Activated T-helper 17 cell treated with anti-CD3 and anti-CD28 coated beads, Interleukin-2, amount 50 U/mL, for 72 hours (primary cell): ENCODE data around the gene LRRFIP1. TPM values are rescaled to one million over a fixed set of nuclear protein-coding genes. Genes with fewer than 3 reads are reported as not detected.

Experiments
- ATAC-seq: fragments of 150-1000 bp; cut with Tn5 transposase; replicated peaks from 2 replicates; pipeline ENCODE4 v1.10.0; 2021; ENCODE audit warnings: mild to moderate bottlenecking, moderate library complexity
- H3K27ac Mint-ChIP-seq: one replicate; pipeline ENCODE4 v1.8.0; 2022; ENCODE audit warnings: mixed read lengths
- H3K27me3 Mint-ChIP-seq: one replicate; pipeline ENCODE4 v1.8.0; 2022; ENCODE audit warnings: mixed read lengths
- H3K36me3 Mint-ChIP-seq: one replicate; pipeline ENCODE4 v1.8.0; 2022; ENCODE audit warnings: low read depth, mild to moderate bottlenecking, mixed read lengths
- H3K4me1 Mint-ChIP-seq: one replicate; pipeline ENCODE4 v1.8.0; 2022; ENCODE audit warnings: mixed read lengths
- H3K4me3 Mint-ChIP-seq: one replicate; pipeline ENCODE4 v1.8.0; 2022; ENCODE audit warnings: mild to moderate bottlenecking, mixed read lengths
- H3K9me3 Mint-ChIP-seq: one replicate; pipeline ENCODE4 v1.8.0; 2022; ENCODE audit warnings: mixed read lengths
- total RNA-seq, 2 donors: library from RNA; stranded (reverse); gene quantifications; one replicate each; pipeline ENCODE4 v1.2.3, GENCODE V29; 2022

LRRFIP1 gene
- total RNA-seq, 2 donors from 2014 or later = 271 to 319 TPM

DNA sequence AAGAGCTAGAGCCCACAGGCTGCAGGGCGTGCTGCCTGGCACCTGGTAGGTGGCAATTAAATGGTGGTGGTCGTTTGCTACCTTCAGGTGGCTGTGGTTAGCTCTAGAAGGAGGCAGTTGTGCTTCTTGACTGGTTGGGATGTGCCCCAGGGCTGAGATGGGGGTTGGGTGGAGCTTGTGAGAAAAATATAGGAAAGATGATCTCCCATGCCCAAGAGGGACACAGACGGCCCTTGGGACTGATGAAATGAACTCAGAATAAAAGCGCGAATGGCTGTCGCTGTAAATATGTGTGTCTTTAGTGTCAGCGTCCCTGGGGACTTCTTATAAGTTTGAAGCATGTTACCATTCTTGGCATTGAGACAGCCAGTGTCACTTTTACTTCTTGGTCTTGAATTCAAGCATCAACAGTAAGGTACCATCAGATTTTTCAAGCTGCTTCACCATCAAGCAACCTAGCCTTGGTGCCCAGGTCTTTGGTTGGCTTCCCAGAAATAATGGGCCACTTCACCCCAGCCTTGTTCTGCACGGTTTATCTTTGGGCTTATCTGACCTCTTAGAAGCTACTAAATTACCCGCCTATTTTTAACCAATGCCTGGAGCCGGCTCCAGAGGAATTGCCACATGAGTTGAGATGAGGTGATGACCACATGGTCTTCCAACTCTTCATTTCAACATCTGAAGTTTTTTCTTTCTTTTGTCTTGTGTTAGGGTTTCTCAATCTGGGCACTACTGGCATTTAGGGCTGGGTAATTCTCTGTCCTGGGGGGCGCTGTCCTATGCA lies 11.9 kb downstream of the LRRFIP1 start:
- peaks cover 4% of the 10 kb centered on the region for H3K27me3 Mint-ChIP-seq
- no peak overlapping the region for H3K27ac Mint-ChIP-seq
- H3K9me3 Mint-ChIP-seq = no peaks in the 10 kb centered on the region
- H3K36me3 Mint-ChIP-seq = no peaks in the 10 kb centered on the region
- no peak overlapping the region for H3K4me3 Mint-ChIP-seq
- H3K4me1 Mint-ChIP-seq = no peaks in the 10 kb centered on the region
- no peak for ATAC-seq

DNA sequence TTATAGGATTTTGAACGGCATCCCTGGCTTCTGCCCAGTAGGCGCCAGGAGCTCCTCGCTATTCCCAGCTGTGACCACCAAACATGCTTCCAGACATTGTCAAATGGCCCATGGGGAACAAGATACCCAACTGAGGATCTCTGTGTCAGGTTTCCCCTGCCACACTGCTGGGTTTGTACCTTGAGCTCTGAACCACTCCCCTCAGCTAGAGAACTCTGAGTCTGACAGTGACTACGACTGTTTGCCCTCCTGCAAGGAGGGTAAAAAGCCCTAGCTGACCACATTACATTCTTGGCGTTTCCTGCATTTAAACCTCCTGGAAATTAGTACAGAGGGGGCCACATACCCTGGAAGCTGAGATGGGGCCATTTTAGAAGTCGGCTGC lies 12.4 kb downstream of the LRRFIP1 start:
- no peak overlapping the region for H3K4me3 Mint-ChIP-seq
- no peaks in the 10 kb centered on the region for H3K4me1 Mint-ChIP-seq
- H3K27me3 Mint-ChIP-seq = peaks cover 2% of the 10 kb centered on the region
- no peak for ATAC-seq
- no peaks in the 10 kb centered on the region for H3K36me3 Mint-ChIP-seq
- no peak overlapping the region for H3K27ac Mint-ChIP-seq
- no peaks in the 10 kb centered on the region for H3K9me3 Mint-ChIP-seq

- Mint-ChIP-seq H3K9me3 (no peaks in the 10 kb centered on the region), H3K4me1 (peaks cover 3% of the 10 kb centered on the region), H3K27ac (peak overlapping the region; percentile 37), H3K27me3 (no peaks in the 10 kb centered on the region), H3K4me3 (no peak overlapping the region), H3K36me3 (no peaks in the 10 kb centered on the region)
- ATAC-seq = no peak
Observed at GRCh38 chr2:237640493-237640998, 13.2 kb downstream of the LRRFIP1 start.

DNA sequence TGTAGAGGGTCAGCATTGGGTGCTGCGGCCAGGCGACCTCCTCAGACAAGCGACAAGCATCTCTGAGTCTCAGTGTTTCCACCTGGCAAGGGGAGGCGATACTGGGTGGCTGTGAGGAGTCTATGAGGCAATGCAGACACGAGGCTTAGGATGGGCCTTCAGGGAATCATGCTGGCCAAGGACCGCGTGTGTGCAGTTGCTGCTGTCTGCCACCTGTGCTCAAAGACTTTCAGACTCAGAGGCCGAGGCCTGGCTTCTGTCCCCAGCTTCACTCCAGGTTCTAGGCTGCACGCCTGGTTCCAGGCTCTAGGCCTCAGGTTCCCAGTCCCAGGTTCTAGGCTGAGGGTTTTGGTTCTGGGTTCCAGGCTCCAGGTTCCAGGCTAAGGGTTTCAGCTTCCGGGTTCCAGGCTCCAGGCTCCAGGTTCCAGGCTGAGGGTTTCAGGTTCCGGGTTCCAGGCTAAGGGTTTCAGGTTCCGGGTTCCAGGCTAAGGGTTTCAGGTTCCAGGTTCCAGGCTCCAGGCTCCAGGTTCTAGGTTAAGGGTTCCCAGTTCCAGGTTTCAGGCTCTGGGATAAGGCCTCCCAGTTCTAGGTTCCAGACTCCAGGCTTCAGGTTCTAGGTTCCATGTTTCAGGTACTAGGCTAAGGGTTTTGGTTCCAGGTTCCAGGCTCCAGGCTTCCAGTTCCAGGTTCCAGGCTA lies 14.8 kb downstream of the LRRFIP1 start:
- H3K27ac Mint-ChIP-seq = no peak overlapping the region
- H3K4me1 Mint-ChIP-seq = peaks cover 3% of the 10 kb centered on the region
- no peak for ATAC-seq
- H3K4me3 Mint-ChIP-seq = no peak overlapping the region
- no peaks in the 10 kb centered on the region for H3K36me3 Mint-ChIP-seq
- H3K27me3 Mint-ChIP-seq = peaks cover 3% of the 10 kb centered on the region
- H3K9me3 Mint-ChIP-seq = no peaks in the 10 kb centered on the region

DNA sequence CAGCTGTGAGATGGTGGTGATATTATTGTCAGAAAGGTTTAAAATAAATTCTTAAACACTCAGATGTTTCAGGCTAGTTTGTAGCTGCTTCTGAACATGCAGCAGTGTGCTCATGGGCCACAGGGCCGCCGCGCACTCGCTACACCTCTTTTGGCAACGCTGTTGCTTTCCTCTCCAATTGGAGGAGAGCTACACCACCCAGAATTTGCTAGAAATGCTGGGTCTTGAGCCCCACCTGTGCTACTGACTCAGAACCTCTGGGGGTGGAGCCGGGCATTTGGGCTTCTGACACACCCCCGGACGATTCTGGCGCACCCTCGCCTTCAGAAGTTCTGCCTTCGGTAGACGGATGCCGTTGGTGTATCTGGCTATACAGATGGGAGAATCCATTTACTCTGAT lies 15.7 kb downstream of the LRRFIP1 start:
- H3K27ac Mint-ChIP-seq = no peak overlapping the region
- peaks cover 3% of the 10 kb centered on the region for H3K27me3 Mint-ChIP-seq
- H3K4me3 Mint-ChIP-seq = no peak overlapping the region
- no peaks in the 10 kb centered on the region for H3K36me3 Mint-ChIP-seq
- no peaks in the 10 kb centered on the region for H3K9me3 Mint-ChIP-seq
- ATAC-seq = no peak
- peaks cover 3% of the 10 kb centered on the region for H3K4me1 Mint-ChIP-seq

DNA sequence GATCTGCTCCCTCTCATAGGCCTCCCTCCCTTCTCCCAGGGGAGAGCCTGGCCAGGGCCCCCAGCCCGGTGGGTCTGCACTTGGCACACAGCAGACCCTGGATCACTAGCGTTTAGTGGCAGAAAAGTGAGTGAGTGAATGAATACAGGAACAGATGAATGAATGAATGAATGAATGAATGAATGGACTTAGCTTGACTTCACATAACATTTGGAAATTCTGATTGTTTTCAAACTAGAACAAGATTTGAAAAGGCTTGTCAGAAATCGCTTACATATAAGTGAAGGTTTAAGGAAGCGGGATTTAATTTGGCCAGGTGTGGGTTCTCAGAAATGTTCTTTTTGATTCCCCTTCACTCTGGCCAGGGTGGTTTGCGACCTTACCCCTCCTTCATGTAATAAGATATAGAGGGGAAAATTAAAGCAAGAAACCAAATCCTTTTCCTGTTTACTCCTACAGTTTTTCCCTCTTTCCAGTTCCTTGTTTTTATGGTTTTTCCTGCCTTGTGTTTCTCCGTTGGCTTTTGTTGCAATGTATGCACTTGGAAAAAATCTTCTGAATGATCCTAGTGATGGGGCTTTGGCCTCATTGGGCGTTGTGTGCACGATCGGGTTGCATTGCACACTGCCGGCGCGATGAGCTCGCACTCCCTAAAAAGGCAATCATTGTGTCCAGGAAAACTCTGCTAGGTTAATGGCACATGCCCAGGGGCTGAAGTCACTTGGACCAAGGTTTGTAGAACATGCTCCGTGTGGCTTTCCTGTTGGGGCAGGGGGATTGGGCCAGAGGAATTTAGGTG lies 16.4 kb downstream of the LRRFIP1 start:
- Mint-ChIP-seq H3K4me3 (no peak overlapping the region), H3K27me3 (peaks cover 3% of the 10 kb centered on the region), H3K4me1 (peaks cover 3% of the 10 kb centered on the region), H3K36me3 (no peaks in the 10 kb centered on the region), H3K9me3 (no peaks in the 10 kb centered on the region), H3K27ac (no peak overlapping the region)
- ATAC-seq = no peak

GRCh38 chr2:237644381-237644703 lies 17.0 kb downstream of the LRRFIP1 start:
- no peak overlapping the region for H3K27ac Mint-ChIP-seq
- no peak for ATAC-seq
- H3K9me3 Mint-ChIP-seq = no peaks in the 10 kb centered on the region
- no peaks in the 10 kb centered on the region for H3K36me3 Mint-ChIP-seq
- peaks cover 3% of the 10 kb centered on the region for H3K4me1 Mint-ChIP-seq
- peaks cover 3% of the 10 kb centered on the region for H3K27me3 Mint-ChIP-seq
- no peak overlapping the region for H3K4me3 Mint-ChIP-seq

- ATAC-seq = no peak
- no peaks in the 10 kb centered on the region for H3K36me3 Mint-ChIP-seq
- no peak overlapping the region for H3K27ac Mint-ChIP-seq
- H3K27me3 Mint-ChIP-seq = peaks cover 10% of the 10 kb centered on the region
- H3K9me3 Mint-ChIP-seq = no peaks in the 10 kb centered on the region
- H3K4me3 Mint-ChIP-seq = no peak overlapping the region
- H3K4me1 Mint-ChIP-seq = peaks cover 3% of the 10 kb centered on the region
Observed at GRCh38 chr2:237645261-237645660, 17.9 kb downstream of the LRRFIP1 start.

GRCh38 chr2:237647176-237648015 lies 20.0 kb downstream of the LRRFIP1 start:
- H3K36me3 Mint-ChIP-seq = no peaks in the 10 kb centered on the region
- ATAC-seq = no peak
- H3K4me3 Mint-ChIP-seq = no peak overlapping the region
- peaks cover 15% of the 10 kb centered on the region for H3K27me3 Mint-ChIP-seq
- H3K4me1 Mint-ChIP-seq = peaks cover 3% of the 10 kb centered on the region
- H3K9me3 Mint-ChIP-seq = peaks cover 3% of the 10 kb centered on the region
- H3K27ac Mint-ChIP-seq = no peak overlapping the region

DNA sequence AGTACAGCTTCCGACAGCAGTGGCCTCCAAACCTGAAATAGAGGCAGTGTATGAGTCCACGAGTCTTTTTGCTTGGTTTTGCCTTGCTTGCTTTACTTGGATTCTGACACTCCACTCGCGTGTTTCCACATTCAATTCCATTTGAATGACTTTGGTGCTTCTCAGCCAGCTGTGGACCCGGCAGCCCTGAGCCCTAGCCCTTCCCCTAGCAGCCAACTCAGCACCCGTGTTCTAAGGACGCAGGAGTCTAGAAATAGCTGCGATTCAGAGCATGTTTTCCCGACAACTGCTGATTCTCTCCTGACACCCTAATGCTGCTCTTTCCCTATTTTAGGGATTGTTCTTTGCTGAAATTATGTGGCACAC lies 20.6 kb downstream of the LRRFIP1 start:
- H3K27me3 Mint-ChIP-seq = peaks cover 15% of the 10 kb centered on the region
- ATAC-seq = no peak
- H3K9me3 Mint-ChIP-seq = peaks cover 3% of the 10 kb centered on the region
- H3K36me3 Mint-ChIP-seq = no peaks in the 10 kb centered on the region
- H3K27ac Mint-ChIP-seq = no peak overlapping the region
- H3K4me3 Mint-ChIP-seq = no peak overlapping the region
- H3K4me1 Mint-ChIP-seq = peaks cover 3% of the 10 kb centered on the region

DNA sequence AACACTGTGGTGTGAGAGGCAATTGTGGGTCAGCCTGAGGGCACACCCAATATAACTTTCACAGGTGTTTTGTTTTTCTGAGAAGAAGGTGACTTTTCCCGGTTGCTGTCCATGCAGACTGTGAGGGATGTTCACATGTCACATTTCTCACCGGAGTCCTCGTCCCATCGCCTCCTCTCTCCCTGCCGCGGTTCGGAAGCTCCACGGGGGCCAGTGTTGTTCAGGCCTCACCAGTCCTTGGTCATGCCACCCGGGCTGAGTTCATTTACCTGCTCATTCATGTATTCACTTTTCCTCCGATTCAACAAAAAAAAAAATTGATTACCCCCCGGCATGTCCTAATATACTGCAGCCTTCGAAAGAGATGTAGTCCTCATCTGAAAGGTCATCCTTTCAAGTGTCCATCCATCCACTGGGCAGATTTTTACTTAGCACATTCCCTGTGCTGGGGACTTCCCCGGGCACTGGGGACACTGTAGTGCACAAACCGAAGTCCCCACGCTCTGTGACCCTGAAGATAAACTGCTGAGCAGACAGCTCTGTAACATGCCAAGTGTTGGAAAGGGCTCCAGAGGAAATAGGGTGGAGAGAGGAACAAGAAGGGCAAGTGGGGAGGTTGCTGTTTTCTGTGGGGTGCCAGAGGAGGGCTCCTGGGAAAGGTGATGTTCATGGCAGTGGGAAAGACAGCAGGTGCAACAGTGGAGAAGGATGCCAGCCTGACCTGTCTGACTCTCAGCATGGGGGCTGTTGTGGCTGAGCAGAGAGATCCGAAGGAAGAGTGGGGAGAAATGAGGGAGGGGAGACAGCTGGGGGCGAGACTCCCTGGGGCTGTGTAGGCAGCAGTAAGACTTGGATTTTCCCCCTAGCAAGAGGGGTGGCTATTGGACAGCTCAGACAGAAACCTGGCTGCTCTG lies 22.4 kb downstream of the LRRFIP1 start:
- no peak for ATAC-seq
- no peak overlapping the region for H3K4me3 Mint-ChIP-seq
- peaks cover 15% of the 10 kb centered on the region for H3K27me3 Mint-ChIP-seq
- peak overlapping the region; percentile 26 for H3K27ac Mint-ChIP-seq
- H3K4me1 Mint-ChIP-seq = peaks cover 3% of the 10 kb centered on the region
- peaks cover 3% of the 10 kb centered on the region for H3K9me3 Mint-ChIP-seq
- H3K36me3 Mint-ChIP-seq = no peaks in the 10 kb centered on the region

- Mint-ChIP-seq H3K27ac (peak overlapping the region; percentile 26), H3K36me3 (no peaks in the 10 kb centered on the region)
- ATAC-seq = no peak
Observed at GRCh38 chr2:237650455-237650850, 23.1 kb downstream of the LRRFIP1 start.

DNA sequence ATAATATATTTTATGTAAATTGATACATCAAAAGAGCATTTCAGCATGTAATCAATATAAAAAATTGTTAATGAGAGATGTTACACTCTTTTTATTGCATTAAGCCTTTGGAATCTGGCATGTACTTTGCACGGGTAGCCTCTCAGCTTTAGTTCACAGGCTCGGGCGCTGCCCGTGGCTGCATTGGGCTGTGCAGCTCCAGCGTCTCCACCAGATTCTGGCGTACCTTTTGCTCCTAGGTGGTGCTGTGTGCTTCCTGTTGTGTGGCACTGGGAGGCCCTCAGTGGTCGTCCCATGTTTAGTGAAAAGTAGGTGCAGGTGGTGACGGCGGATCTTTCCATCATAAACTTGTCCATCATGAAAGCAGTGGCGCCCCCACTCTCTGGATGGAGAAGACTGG lies 24.4 kb downstream of the LRRFIP1 start:
- ATAC-seq = no peak
- H3K9me3 Mint-ChIP-seq = peaks cover 3% of the 10 kb centered on the region
- H3K36me3 Mint-ChIP-seq = no peaks in the 10 kb centered on the region
- no peaks in the 10 kb centered on the region for H3K4me1 Mint-ChIP-seq
- no peak overlapping the region for H3K4me3 Mint-ChIP-seq
- no peak overlapping the region for H3K27ac Mint-ChIP-seq
- H3K27me3 Mint-ChIP-seq = peaks cover 13% of the 10 kb centered on the region

More at GRCh38 chr2:237650455-237650850, 23.1 kb downstream of the LRRFIP1 start:
- Mint-ChIP-seq H3K4me3 (no peak overlapping the region), H3K9me3 (peaks cover 3% of the 10 kb centered on the region), H3K4me1 (peaks cover 1% of the 10 kb centered on the region), H3K27me3 (peaks cover 15% of the 10 kb centered on the region)
